Fibroblast of lung (primary cell): ENCODE results near the gene TMEM250. TPM values are rescaled to one million over a fixed set of nuclear protein-coding genes. Genes with fewer than 3 reads are reported as not detected.

Source experiments
- DNase-seq, 2 donors: peaks; one replicate each; pipeline versions ENCODE4 v3.0.0 to v3.0.0-alpha.2; 2010; ENCODE audit warnings: low read depth in 2 of 2
- H2AFZ ChIP-seq: 2 replicates; pipeline ENCODE4 v1.5.1; 2012; ENCODE audit warnings: low read length, control low read depth, inconsistent platforms
- H3K27ac ChIP-seq: 2 replicates; pipeline ENCODE4 v1.5.1; 2011; ENCODE audit warnings: low read length, control low read depth; ENCODE audit not compliant: insufficient read depth
- H3K27me3 ChIP-seq: 2 replicates; pipeline ENCODE4 v1.5.1; 2011; ENCODE audit warnings: mild to moderate bottlenecking, low read length; ENCODE audit not compliant: control insufficient read depth, insufficient read depth
- H3K36me3 ChIP-seq: 2 replicates; pipeline ENCODE4 v1.5.1; 2011; ENCODE audit warnings: low read length; ENCODE audit not compliant: control insufficient read depth, insufficient read depth
- H3K4me1 ChIP-seq: 2 replicates; pipeline ENCODE4 v1.5.1; 2011; ENCODE audit warnings: low read length; ENCODE audit not compliant: control insufficient read depth, insufficient read depth; ENCODE audit errors: extremely low read depth
- H3K4me2 ChIP-seq: 2 replicates; pipeline ENCODE4 v1.5.1; 2011; ENCODE audit warnings: low read length, control low read depth; ENCODE audit not compliant: insufficient read depth; ENCODE audit errors: extremely low read depth
- H3K4me3 ChIP-seq, 4 experiments: fragments of 200-600 bp in 1 of 4; sonication (generic) in 1 of 4; replicated peaks in 1 of 4; 2 replicates each; pipeline ENCODE4 v1.5.1; 2011 to 2016; ENCODE audit warnings: low read length in 4 of 4, low read depth in 3 of 4, mild to moderate bottlenecking in 3 of 4, control low read depth in 2 of 4, inconsistent platforms in 1 of 4, mixed read lengths in 1 of 4; ENCODE audit not compliant: insufficient read depth in 1 of 4; ENCODE audit errors: control extremely low read depth in 1 of 4
- H3K79me2 ChIP-seq: 2 replicates; pipeline ENCODE4 v1.5.1; 2012; ENCODE audit warnings: mild to moderate bottlenecking, low read length, inconsistent platforms; ENCODE audit not compliant: control insufficient read depth, insufficient read depth
- H3K9ac ChIP-seq: 2 replicates; pipeline ENCODE4 v1.5.1; 2011; ENCODE audit warnings: mild to moderate bottlenecking, low read length, control low read depth; ENCODE audit not compliant: insufficient read depth
- H3K9me3 ChIP-seq: 2 replicates; pipeline ENCODE4 v1.5.1; 2012; ENCODE audit warnings: low read depth, low read length; ENCODE audit not compliant: control insufficient read depth, insufficient read depth
- H4K20me1 ChIP-seq: 2 replicates; pipeline ENCODE4 v1.5.1; 2011; ENCODE audit warnings: low read length; ENCODE audit not compliant: control insufficient read depth, insufficient read depth; ENCODE audit errors: extremely low read depth
- CTCF ChIP-seq, 2 donors: IDR thresholded peaks in 1 of 2; conservative IDR thresholded peaks in 1 of 2; 1 replicate in 1 of 2; 2 replicates in 1 of 2; pipeline ENCODE4 v1.5.1; 2011 to 2012; ENCODE audit warnings: low read length in 2 of 2, control low read depth in 1 of 2, inconsistent platforms in 1 of 2, low read depth in 1 of 2, mild to moderate bottlenecking in 1 of 2
- EZH2 ChIP-seq: IDR thresholded peaks from 2 replicates; pipeline ENCODE4 v1.5.1; 2012; ENCODE audit warnings: low read length, control low read depth, mild to moderate bottlenecking; ENCODE audit errors: missing control alignments
- polyA plus RNA-seq, 2 donors: library from polyadenylated mRNA; depleted of rRNA in 1 of 2; stranded (reverse) in 1 of 2; unstranded in 1 of 2; fragments of >200 nt; gene quantifications; 2 replicates each; pipeline ENCODE4 v1.2.1, GENCODE V29; 2011 to 2012; ENCODE audit warnings: missing spikeins in 1 of 2
- total RNA-seq: library from RNA; depleted of rRNA; stranded (reverse); fragments of >200 nt; gene quantifications from 2 replicates; pipeline ENCODE4 v1.2.1, GENCODE V29; 2014

Gene TMEM250
- total and polyA plus RNA-seq, 2 donors (not counting 1 experiment from before 2014, with no cell fraction given), result 13.3 to 43.3 TPM

GRCh38 chr9:136149853-136150252 lies 31.2 kb upstream of the TMEM250 start:
- H2AFZ ChIP-seq, result no peak overlapping the region
- no peak overlapping the region for H3K27ac ChIP-seq
- no peak overlapping the region for H3K4me2 ChIP-seq
- no peaks in the 10 kb centered on the region for H4K20me1 ChIP-seq
- no peak overlapping the region for H3K9ac ChIP-seq
- TF ChIP-seq EZH2 (no peak), CTCF (conservative IDR thresholded peaks at IDR 0.05 in 1 of 2, IDR thresholded peaks at IDR 0.05 in 1 of 2; ENCODE audit: low read depth in 1 of 2, low read length in 2 of 2) (no peak)
- DNase-seq, result no peak
- no peaks in the 10 kb centered on the region for H3K9me3 ChIP-seq
- no peaks in the 10 kb centered on the region for H3K36me3 ChIP-seq
- H3K4me3 ChIP-seq, result no peak overlapping the region
- H3K79me2 ChIP-seq, result no peaks in the 10 kb centered on the region
- H3K27me3 ChIP-seq, result no peaks in the 10 kb centered on the region
- no peaks in the 10 kb centered on the region for H3K4me1 ChIP-seq

- Histone ChIP-seq H3K9ac (no peak overlapping the region), H3K4me3 (no peak overlapping the region), H3K27ac (no peak overlapping the region), H3K9me3 (no peaks in the 10 kb centered on the region), H3K79me2 (no peaks in the 10 kb centered on the region), H3K36me3 (no peaks in the 10 kb centered on the region), H2AFZ (no peak overlapping the region), H3K4me1 (no peaks in the 10 kb centered on the region), H3K4me2 (no peak overlapping the region), H3K27me3 (no peaks in the 10 kb centered on the region), H4K20me1 (no peaks in the 10 kb centered on the region)
- no peak for DNase-seq
- TF ChIP-seq EZH2 (no peak), CTCF (conservative IDR thresholded peaks at IDR 0.05 in 1 of 2, IDR thresholded peaks at IDR 0.05 in 1 of 2; ENCODE audit: low read depth in 1 of 2, low read length in 2 of 2) (no peak)
Measured at GRCh38 chr9:136149337-136149736, 30.7 kb upstream of the TMEM250 start.

- H3K79me2 ChIP-seq, result no peaks in the 10 kb centered on the region
- H3K27me3 ChIP-seq, result no peaks in the 10 kb centered on the region
- no peaks in the 10 kb centered on the region for H3K9me3 ChIP-seq
- no peak overlapping the region for H3K4me2 ChIP-seq
- no peak overlapping the region for H3K9ac ChIP-seq
- H3K4me1 ChIP-seq, result no peaks in the 10 kb centered on the region
- no peaks in the 10 kb centered on the region for H4K20me1 ChIP-seq
- TF ChIP-seq CTCF (conservative IDR thresholded peaks at IDR 0.05 in 1 of 2, IDR thresholded peaks at IDR 0.05 in 1 of 2; ENCODE audit: low read depth in 1 of 2, low read length in 2 of 2), result no peak
- TF ChIP-seq EZH2, result no peak
- H2AFZ ChIP-seq, result no peak overlapping the region
- H3K4me3 ChIP-seq, result no peak overlapping the region
- DNase-seq, result no peak
- H3K27ac ChIP-seq, result no peak overlapping the region
- H3K36me3 ChIP-seq, result no peaks in the 10 kb centered on the region
Measured at GRCh38 chr9:136148766-136149165, 30.1 kb upstream of the TMEM250 start.
